Liver (tissue), 5 donors: ENCODE measurements around the gene CNOT4. TPM values are rescaled to one million over a fixed set of nuclear protein-coding genes. Genes with fewer than 3 reads are reported as not detected.

Source experiments
- FOXA2 ChIP-seq: IDR thresholded peaks from 2 replicates; pipeline ENCODE4 v1.6.1; 2016; ENCODE audit warnings: antibody characterized with exemption
- JUND ChIP-seq, 2 donors: IDR thresholded peaks; 2 replicates each; pipeline ENCODE4 v1.6.1; 2016; ENCODE audit warnings: antibody characterized with exemption in 2 of 2
- polyA plus RNA-seq, 2 donors: library from polyadenylated mRNA; stranded (reverse) in 1 of 2; unstranded in 1 of 2; fragments of 200-250 nt in 1 of 2; fragments of >200 nt in 1 of 2; fragmentation: Nextera tagmentation in 1 of 2; extraction: Ambion mirVana in 1 of 2; gene quantifications; one replicate each; pipeline versions ENCODE4 v1.2.1 to v1.2.3, GENCODE V29; 2013 to 2015
- total RNA-seq, 2 donors: library from RNA; depleted of rRNA; stranded (reverse); fragments of >200 nt; gene quantifications; one replicate each; pipeline ENCODE4 v1.2.3, GENCODE V29; 2014
- donor health status: healthy.
- donor health status: healthy.
- donor health status: healthy.

CNOT4 gene
- total and polyA plus RNA-seq, 4 donors: 3.7 to 11.1 (median 8.6) TPM

DNA sequence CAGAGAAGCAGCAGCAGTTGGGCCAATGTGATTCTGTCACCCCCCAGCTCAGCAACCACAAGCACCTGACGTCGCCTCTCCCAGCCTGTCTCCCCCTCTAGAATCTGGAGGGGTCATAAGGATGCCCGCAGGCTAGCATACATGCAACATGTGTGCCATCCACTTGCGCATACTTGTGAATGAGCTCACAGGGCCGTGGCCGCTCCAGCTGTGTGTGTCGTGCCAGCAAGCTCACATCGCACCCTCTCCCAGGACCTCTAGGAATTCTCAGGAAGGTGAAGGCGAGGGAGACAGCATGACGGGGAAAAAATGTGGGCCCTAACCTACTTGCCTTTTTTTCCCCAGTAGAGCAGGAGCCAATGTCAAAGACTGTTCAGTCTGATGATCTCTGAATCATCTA, 195.9 kb downstream of the CNOT4 start (continued):
- no peak for TF ChIP-seq FOXA2
- no peak for TF ChIP-seq JUND (IDR thresholded peaks at IDR 0.05)

Other genes starting within 250 kb of the CNOT4 start
- 10 to 100 TPM; 16.6 to 27.8 TPM for gene NUP205, start 47.8 kb upstream of the CNOT4 start, total RNA-seq
- 1 to 10 TPM; 6.3 to 7.5 TPM for gene NUP205, start 47.8 kb upstream of the CNOT4 start, polyA plus RNA-seq
- gene STMP1, start 152.4 kb upstream of the CNOT4 start, total RNA-seq: 10 to 100 TPM in 1 of 2 donors, 1 to 10 TPM in 1; 6.8 to 16.6 TPM
- 10 to 100 TPM; 11.1 to 30.7 TPM for gene STMP1, start 152.4 kb upstream of the CNOT4 start, polyA plus RNA-seq
- gene SLC13A4, start 218.1 kb upstream of the CNOT4 start, total RNA-seq: under 1 TPM; 0.14 to 0.17 TPM
- gene SLC13A4, start 218.1 kb upstream of the CNOT4 start, polyA plus RNA-seq: under 1 TPM; 0.01 to 0.06 TPM
- gene FAM180A, start 238.7 kb upstream of the CNOT4 start, total RNA-seq: 10 to 100 TPM in 1 of 2 donors, under 1 TPM in 1; 0.19 to 10.5 TPM
- 1 to 10 TPM; 4.1 to 7.0 TPM for gene FAM180A, start 238.7 kb upstream of the CNOT4 start, polyA plus RNA-seq